Heart right ventricle (tissue), 16 donors: ENCODE results near the gene TCF4. TPM values are rescaled to one million over a fixed set of nuclear protein-coding genes. Genes with fewer than 3 reads are reported as not detected.

Source experiments
- ATAC-seq, 8 donors: fragments of 200-7000 bp; cut with Tn5 transposase; one replicate each; pipeline ENCODE4 v1.9.1; 2020; ENCODE audit warnings: mild to moderate bottlenecking in 8 of 8, moderate library complexity in 8 of 8, moderate number of reproducible peaks in 1 of 8
- DNase-seq, 2 donors: peaks; one replicate each; pipeline ENCODE4 v3.0.0-alpha.2; 2020
- H3K27ac ChIP-seq, 10 donors: fragments of 200-600 bp; sonication (generic) in 2 of 10; one replicate each; pipeline versions ENCODE4 v1.5.0 to v1.8.0; 2020 to 2022; ENCODE audit warnings: mild to moderate bottlenecking in 3 of 10
- H3K27me3 ChIP-seq, 7 donors: fragments of 200-600 bp; one replicate each; pipeline ENCODE4 v1.8.0; 2021 to 2022; ENCODE audit warnings: mild to moderate bottlenecking in 2 of 7
- H3K36me3 ChIP-seq, 9 donors: fragments of 200-600 bp; sonication (generic) in 1 of 9; one replicate each; pipeline versions ENCODE4 v1.5.0 to v1.8.0; 2020 to 2022; ENCODE audit warnings: mild to moderate bottlenecking in 2 of 9
- H3K4me1 ChIP-seq, 9 donors: fragments of 200-600 bp; sonication (generic) in 1 of 9; one replicate each; pipeline versions ENCODE4 v1.5.0 to v1.8.0; 2020 to 2022; ENCODE audit warnings: mild to moderate bottlenecking in 4 of 9
- H3K4me3 ChIP-seq, 10 donors: fragments of 200-600 bp; sonication (generic) in 2 of 10; one replicate each; pipeline versions ENCODE4 v1.5.0 to v1.8.0; 2020 to 2022; ENCODE audit warnings: mild to moderate bottlenecking in 7 of 10, moderate library complexity in 2 of 10
- H3K9me3 ChIP-seq, 11 donors: fragments of 200-600 bp in 10 of 11; sonication (generic) in 2 of 11; one replicate each; pipeline versions ENCODE4 v1.5.0 to v1.8.0; 2013 to 2022; ENCODE audit warnings: mild to moderate bottlenecking in 2 of 11, control low read depth in 1 of 11, moderate library complexity in 1 of 11
- WGBS, 2 donors: extraction: QIAGEN DNeasy Blood & Tissue Kit; methylation state at CpG; one replicate each; pipeline ENCODE4 v1.1.7; 2013; ENCODE audit warnings: inconsistent platforms in 1 of 2; 5-methylcytosine and 5-hydroxymethylcytosine counted together
- intact Hi-C, 10 donors: fragments of 100-400 bp; cut with DNase I; formaldehyde crosslinking; loops; one replicate each; pipeline versions ENCODE4 v1.11.1 to v1.14.2; 2022
- polyA plus RNA-seq, 2 donors: library from polyadenylated mRNA; stranded (reverse); fragments of 200-250 nt; gene quantifications; one replicate each; pipeline ENCODE4 v1.2.3, GENCODE V29; 2013
- total RNA-seq, 10 donors: library from RNA; stranded (reverse); fragmentation: NEBNext Ultra II Directional in 3 of 10; extraction: Animal tissue kit (Norgen Biotek cat#: 25700) in 3 of 10; gene quantifications; one replicate each; pipeline versions ENCODE4 v1.2.1 to v1.2.4, GENCODE V29; 2021 to 2023
- TF ChIP-seq, protein P1 (sequence below), 9 donors: fragments of 200-600 bp; sonication (generic) in 2 of 9; IDR thresholded peaks; one replicate each; pipeline versions ENCODE4 v1.5.0 to v1.8.0; 2021 to 2022; ENCODE audit warnings: antibody characterized with exemption in 9 of 9, mild to moderate bottlenecking in 5 of 9, moderate library complexity in 1 of 9
- donor health status: Arrhythmogenic right ventricular cardiomyopathy.
- donor health status: ischemic (EF 13 %, LVEDD 7.1; RV severe dilation, severe dysfunction).
- donor health status: healthy with polysubstance abuse.
- donor health status: DM: no; HTN: yes; CAD: no.
- donor health status: DM: no; HTN: no; CAD: no.
- donor health status: ischemic (EF 25% LVEDD 6.9; RV normal size, moderate dysfunction).
- donor health status: ischemic (EF 25% LVEDD 5.7; RV mildly dilated, moderate dysfunction).
- donor health status: healthy.
- donor health status: DM: yes; HTN: yes; CAD: no.
- donor health status: Ischemic cardiomyopathy.
- donor health status: ischemic (EF 35%, LVEDD 5.7; RV mildly dilated, moderate dysfunction).
- donor health status: nonischemic (EF 11% LVEDD 7.7; RV severe dilation, severe dysfunction).
- donor health status: DM: yes; HTN: yes; CAD: no.
- donor health status: PGD.
- donor health status: ischemic (EF 29% LVEDD 5.4; RV normal size, mild dysfunction).
- donor health status: nonischemic (EF 23%, LVEDD 6.1; RV moderate dilation, normal function).

The TCF4 gene
- total and polyA plus RNA-seq, 12 donors, result 12.6 to 90.1 (median 65.5) TPM

DNA sequence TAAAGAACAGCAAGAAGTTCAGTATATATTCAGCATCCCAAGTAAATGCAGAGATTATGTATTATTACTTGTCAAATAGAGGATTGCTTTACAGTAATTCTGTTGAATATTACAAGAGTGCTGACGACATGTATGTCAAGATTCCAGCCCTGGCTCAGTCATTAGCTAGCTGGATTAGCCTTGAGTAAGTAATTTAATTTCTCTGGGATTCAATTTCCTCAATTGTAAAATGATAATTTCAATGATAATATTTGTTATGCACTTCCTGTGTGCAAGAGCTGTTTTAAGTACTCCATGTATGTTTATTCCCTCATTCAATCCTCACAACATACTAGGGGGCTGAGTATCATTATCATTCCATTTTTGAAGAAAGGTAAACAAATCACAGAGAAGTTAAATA is 44.0 kb downstream of the TCF4 start:
- H3K36me3 ChIP-seq, result no peaks in the 10 kb centered on the region
- DNase-seq (no peak), ATAC-seq (no peak)
- no peaks in the 10 kb centered on the region for H3K27me3 ChIP-seq
- TF ChIP-seq, protein P1, sequence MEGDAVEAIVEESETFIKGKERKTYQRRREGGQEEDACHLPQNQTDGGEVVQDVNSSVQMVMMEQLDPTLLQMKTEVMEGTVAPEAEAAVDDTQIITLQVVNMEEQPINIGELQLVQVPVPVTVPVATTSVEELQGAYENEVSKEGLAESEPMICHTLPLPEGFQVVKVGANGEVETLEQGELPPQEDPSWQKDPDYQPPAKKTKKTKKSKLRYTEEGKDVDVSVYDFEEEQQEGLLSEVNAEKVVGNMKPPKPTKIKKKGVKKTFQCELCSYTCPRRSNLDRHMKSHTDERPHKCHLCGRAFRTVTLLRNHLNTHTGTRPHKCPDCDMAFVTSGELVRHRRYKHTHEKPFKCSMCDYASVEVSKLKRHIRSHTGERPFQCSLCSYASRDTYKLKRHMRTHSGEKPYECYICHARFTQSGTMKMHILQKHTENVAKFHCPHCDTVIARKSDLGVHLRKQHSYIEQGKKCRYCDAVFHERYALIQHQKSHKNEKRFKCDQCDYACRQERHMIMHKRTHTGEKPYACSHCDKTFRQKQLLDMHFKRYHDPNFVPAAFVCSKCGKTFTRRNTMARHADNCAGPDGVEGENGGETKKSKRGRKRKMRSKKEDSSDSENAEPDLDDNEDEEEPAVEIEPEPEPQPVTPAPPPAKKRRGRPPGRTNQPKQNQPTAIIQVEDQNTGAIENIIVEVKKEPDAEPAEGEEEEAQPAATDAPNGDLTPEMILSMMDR (IDR thresholded peaks at IDR 0.05), result no peak
- peaks cover 0 to 34% (median 21%) of the 10 kb centered on the region in 9 donors for H3K4me1 ChIP-seq
- H3K9me3 ChIP-seq, result peaks cover 0 to 10% (median 5%) of the 10 kb centered on the region in 11 donors
- WGBS, 2 donors, result 74 to 94% methylated on average over 1 of the region's 1 CpG
- intact Hi-C loops, result no loop called here
- no peak overlapping the region for H3K27ac ChIP-seq
- no peak overlapping the region for H3K4me3 ChIP-seq

DNA sequence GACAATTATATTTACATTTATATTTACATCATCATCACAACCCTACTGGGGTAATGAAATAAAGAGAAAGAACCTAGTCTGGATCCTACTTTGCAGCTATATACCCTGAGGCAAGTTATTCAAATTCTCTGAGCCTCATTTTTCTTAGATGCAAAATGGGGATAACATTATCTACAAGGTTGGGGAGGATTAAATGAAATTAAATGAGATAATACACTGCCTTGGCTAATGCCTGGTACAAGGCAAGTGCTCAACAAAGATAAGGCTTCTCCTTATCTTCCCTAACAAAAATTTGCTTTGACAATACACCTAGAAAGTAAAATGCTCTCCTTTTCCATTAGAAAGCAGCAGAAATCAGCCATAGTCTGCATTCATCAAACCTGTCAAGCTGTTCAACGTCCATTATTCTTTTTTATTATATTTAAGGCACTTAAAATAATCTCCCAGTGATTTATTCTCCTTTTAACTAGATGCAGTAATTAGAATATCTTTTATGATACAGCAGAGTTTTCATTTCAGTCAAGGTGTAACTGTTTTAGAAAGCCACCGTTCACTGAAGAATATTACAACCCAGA is 44.8 kb downstream of the TCF4 start:
- WGBS, 2 donors, result 81 to 82% methylated on average over 2 of the region's 2 CpGs
- Histone ChIP-seq H3K9me3 (peaks cover 0 to 11% (median 5%) of the 10 kb centered on the region in 11 donors), H3K27me3 (no peaks in the 10 kb centered on the region), H3K4me1 (peaks cover 0 to 30% (median 17%) of the 10 kb centered on the region in 9 donors), H3K36me3 (no peaks in the 10 kb centered on the region), H3K4me3 (no peak overlapping the region), H3K27ac (no peak overlapping the region)
- TF ChIP-seq, protein P1 (IDR thresholded peaks at IDR 0.05), result no peak
- intact Hi-C loops, result no loop called here
- DNase-seq (no peak), ATAC-seq (no peak)

DNA sequence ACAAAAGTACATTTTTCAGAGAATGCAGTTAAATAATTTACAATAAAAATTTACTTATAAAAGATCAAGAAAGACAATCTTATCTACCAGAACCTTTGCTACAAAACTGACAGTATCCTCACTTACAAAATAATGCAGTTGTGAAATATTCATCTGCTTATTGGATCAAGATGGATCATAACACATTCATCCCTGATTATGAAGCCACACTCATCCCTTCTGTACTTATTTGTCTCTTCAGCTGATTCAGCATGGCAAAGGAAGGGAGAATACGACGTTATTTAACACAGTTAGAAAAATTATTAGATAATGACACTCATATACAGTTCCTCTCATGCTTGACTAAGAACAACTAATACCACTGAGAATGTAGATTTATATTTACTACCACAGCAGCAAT is 46.4 kb downstream of the TCF4 start:
- intact Hi-C loops, result no loop called here
- 61 to 67% methylated on average over 2 of the region's 2 CpGs for WGBS, 2 donors
- ATAC-seq, result no peak

DNA sequence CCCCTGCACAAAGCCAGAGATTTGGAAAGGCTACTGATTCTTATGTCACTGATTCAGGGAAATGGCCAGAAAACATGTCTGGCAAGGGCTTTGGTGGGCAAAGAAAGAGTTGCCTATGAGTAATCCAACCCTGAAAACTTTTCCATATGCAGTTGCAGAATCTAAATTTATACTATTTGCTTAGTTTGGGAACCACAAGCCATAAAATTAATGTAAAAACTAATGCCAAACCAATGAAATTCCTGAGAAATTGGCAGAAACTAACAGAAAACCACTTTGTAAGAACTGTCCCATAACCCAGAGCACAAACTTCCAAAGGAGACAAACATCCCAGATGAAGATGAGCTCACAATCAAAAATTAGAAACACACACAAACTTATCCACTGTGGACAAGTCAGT is 48.8 kb downstream of the TCF4 start:
- Histone ChIP-seq H3K4me3 (no peak overlapping the region), H3K36me3 (no peaks in the 10 kb centered on the region), H3K27me3 (no peaks in the 10 kb centered on the region), H3K4me1 (peaks cover 0 to 12% (median 0%) of the 10 kb centered on the region in 9 donors), H3K9me3 (peaks cover 0 to 11% (median 5%) of the 10 kb centered on the region in 11 donors), H3K27ac (no peak overlapping the region)
- no peak for DNase-seq
- TF ChIP-seq, protein P1 (IDR thresholded peaks at IDR 0.05), result no peak
- ATAC-seq, result no peak
- intact Hi-C loops, result no loop called here

More for the DNA sequence above, 46.4 kb downstream of the TCF4 start:
- Histone ChIP-seq H3K9me3 (peaks cover 0 to 11% (median 5%) of the 10 kb centered on the region in 11 donors), H3K27ac (no peak overlapping the region), H3K36me3 (no peaks in the 10 kb centered on the region), H3K27me3 (no peaks in the 10 kb centered on the region), H3K4me1 (peaks cover 0 to 13% (median 3%) of the 10 kb centered on the region in 9 donors), H3K4me3 (no peak overlapping the region)
- TF ChIP-seq, protein P1 (IDR thresholded peaks at IDR 0.05), result no peak
- no peak for DNase-seq
